Measurements from ENCODE around the gene CTNNA3.
"Not testable (repeated sequence)": the region's sequence is repeated elsewhere in the genome, so short reads cannot be mapped to it uniquely, and the experiment has no call there.

The CTNNA3 gene

DNA sequence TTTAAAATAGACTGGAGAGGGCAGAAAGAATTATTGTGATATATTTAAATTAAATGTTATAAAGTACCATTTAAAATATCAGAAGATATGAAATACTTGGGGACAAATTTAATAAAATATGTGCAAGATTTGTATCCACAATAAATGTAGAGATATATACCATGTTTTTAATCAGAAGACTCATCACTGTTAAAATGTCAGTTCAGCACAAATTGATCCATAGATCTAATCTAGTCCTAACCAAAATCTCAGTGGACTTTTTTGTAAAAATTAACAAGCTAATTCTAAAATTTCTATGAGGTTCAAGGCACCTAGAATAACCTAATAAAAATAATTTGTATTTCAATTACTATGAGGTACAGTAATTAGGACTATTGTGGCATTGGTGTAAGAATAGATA, 96.4 kb downstream of the CTNNA3 start:
- no peak for DNase-seq

GRCh38 chr10:67596641-67597040, 99.4 kb downstream of the CTNNA3 start:
- DNase-seq, result no peak

DNA sequence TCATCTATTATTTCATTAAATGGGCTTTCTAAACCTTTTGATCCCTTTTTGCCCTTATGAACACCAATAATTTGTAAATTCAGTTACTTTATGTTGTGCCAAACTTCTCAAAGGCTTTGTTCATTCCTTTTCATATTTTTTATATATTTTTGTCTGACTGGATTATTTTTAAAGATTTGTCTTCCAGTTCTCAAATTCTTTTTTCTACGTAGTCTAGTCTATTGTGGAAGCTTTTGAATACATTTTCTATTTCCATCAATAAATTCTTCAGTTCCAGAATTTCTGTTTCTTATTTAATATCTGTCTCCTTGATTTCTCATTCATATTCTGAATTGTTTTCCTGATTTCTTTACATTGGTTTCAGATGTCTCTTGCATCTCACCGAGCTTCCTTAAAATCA, 108.2 kb downstream of the CTNNA3 start:
- DNase-seq, result no peak

DNA sequence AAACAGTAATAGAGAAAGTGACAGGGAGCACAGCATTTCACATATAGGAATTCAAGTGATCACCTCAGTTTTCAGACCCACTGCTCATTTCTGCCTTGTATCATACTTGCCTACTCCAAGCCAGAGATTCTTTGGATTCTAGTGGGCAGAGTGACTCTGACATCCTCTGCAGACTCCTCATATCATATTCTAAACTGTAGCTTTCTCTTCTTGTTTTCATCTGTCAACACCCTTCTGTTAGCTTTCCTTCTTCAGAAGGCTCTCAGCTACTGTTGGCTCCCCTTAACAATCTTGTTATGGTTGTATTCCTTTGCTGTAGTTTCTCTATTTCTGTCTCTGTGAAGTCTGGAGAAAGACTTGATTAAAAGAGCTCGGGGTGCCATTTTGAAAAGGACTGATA, 120.5 kb downstream of the CTNNA3 start:
- DNase-seq, result no peak

DNA sequence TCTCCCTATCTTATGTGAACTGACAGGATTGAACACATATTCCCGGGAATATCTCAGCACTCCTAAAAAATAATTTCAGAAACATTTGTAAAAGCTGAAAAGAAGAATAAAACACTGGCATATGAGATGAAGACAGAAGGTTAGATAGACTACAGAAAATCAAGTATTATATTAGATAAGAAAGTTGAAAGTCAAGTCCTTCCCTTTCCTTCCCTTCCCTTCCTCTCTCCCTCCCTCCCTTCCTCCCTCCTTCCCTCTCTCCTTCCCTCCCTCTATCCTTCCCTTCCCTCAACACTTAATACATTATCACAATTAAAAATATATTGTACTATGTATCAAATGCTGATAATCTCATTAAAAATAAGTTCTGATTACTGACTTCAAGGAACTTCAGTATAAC, 122.5 kb downstream of the CTNNA3 start:
- DNase-seq, result no peak

DNA sequence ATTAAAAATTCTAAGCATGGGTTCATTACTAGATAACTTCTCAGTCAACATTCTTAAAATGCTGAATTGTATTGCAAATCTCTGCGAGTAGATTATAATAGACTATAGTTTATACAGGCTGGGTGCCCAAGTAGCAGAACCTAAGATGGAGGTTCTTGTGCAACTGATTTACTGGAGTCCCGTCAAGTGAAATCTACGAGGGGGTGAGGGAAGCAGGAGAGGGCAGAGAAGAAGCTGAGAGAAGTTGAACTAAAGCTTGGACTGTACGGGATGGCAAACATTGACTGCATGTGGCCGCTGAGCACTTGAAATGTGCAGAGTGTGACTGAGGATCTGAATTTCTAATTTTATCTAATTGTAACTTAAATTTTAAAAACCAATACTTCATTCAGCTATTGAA, 124.5 kb downstream of the CTNNA3 start:
- no peak for DNase-seq

GRCh38 chr10:67558311-67558710, 137.7 kb downstream of the CTNNA3 start:
- not testable (repeated sequence) for DNase-seq

- DNase-seq, result no peak
These were observed 142.7 kb downstream of the CTNNA3 start for GRCh38 chr10:67553254-67553653.

DNA sequence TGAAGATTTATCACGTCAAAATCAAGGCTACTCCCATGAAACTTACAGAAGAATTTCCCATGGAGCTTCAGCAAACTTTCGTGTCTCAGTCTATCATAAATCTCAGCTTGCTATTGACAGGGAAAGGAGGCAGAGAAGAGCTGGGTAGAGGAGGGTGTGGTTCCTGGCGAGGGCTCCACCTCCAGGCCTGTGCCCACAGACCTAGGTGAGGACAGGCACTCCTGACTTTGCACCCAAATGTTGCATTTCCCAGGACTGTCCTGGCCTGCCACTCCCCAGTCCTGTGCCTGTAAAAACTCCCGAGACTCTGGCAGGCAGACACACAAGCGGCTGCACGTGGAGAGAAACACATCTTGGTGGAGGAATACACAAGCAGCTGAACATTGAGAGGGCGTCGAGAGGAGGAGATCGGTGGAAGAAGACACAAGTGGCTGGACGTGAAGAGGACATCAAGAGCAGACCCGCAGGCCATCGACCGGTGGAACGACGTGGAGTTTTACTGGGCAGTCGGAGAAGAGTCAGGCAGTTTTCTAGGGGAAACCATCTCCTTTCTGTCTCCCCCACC, 145.1 kb downstream of the CTNNA3 start:
- no peak for DNase-seq

DNA sequence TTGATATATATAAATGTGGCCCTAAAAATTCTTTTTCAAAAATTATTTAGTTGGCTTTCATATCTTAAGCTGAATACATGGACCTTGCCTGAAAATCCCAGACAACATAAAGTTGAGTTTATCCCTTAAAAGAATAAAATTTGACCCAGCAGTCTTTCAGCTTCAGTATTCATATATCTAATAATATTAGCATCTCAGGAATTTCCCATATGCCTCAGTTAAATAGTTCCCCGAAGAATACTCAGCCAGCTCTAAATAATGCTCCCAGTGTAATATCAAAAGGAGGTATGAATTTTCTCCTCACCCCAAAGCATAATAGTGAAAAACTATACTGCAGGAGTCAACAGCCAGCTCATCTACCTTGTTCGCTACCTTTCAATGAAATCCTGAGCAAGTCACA, 145.9 kb downstream of the CTNNA3 start:
- DNase-seq, result no peak

GRCh38 chr10:67549390-67549789, 146.6 kb downstream of the CTNNA3 start:
- DNase-seq, result no peak

GRCh38 chr10:67541411-67541810, 154.6 kb downstream of the CTNNA3 start:
- no peak for DNase-seq

GRCh38 chr10:67539312-67539711, 156.7 kb downstream of the CTNNA3 start:
- DNase-seq, result no peak

DNA sequence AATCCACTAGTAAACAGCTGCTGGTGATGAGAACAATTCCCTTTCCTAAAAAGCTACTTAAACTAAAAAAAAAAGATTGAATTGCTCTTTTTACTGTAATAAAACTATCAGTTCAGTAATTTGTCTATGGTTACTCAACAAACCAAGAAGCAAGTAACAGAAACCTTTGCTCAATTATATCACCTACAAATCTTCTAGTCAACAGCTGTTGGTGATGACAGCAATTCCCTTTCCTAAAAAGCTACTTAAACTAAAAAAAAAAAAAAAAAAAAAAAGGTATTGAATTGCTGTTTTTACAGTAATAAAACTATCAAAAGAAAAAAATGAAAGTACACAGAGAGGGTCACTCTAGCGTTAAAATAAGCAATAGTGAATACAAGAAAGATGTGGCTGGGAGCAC, 158.1 kb downstream of the CTNNA3 start:
- DNase-seq, result no peak

DNA sequence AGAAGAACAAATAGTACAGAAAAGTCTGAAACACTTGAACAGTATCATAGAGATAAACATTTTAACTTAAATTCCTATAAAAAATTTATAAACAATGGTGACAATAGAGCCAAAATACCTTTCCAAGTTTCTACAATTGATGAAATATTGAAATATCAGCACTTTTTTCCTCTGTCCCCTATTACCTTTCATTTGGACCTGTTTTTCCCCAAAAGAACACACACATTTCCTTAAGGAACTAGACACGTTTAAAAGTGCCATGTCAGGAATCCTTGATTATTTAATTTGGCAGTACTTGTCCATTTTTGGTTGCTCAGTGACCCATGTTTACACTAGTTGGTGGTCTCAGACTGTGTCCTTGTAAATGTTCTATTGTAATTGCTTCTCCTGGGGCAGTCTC, 162.6 kb downstream of the CTNNA3 start:
- no peak for DNase-seq

DNA sequence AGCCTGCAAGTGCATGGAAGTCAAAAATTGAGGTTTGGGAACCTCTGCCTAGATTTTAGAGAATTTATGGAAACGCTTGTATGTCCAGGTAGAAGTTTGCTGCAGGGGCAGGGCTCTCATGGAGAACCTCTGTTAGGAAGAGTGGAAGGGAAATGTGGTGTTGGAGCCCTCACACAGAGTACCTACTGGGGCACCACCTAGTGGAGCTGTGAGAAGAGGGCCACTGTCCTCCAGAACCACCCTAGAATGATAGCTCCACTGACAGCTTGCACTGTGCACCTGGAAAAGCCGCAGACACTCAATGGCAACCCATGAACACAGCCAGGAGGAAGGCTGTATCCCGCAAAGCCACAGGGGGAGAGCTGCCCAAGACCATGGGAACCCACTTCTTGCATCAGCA, 165.0 kb downstream of the CTNNA3 start:
- DNase-seq, result not testable (repeated sequence)

- DNase-seq, result no peak
These were observed 168.6 kb downstream of the CTNNA3 start for GRCh38 chr10:67527351-67527750.

DNA sequence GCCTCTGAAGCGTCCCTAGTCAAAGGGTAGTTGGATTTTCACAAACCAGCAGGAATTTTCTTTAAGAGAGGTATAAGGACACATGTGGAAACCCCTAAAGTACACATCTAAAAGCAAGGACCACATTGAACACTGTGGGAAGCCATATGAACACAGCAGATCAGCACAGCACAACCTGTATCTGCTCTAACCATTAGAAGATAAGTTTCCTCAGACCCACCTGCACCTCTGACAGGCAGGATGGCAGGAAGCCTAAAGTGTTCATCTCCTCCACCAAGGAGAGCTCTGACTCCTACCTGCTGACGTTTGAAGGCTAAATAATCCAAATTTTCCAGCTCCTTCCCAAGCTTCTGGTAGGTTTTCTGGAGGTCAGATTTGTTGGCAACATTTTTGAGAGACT, 174.4 kb downstream of the CTNNA3 start:
- no peak for DNase-seq

- DNase-seq, result no peak
These were observed 175.0 kb downstream of the CTNNA3 start for GRCh38 chr10:67520924-67521520.

DNA sequence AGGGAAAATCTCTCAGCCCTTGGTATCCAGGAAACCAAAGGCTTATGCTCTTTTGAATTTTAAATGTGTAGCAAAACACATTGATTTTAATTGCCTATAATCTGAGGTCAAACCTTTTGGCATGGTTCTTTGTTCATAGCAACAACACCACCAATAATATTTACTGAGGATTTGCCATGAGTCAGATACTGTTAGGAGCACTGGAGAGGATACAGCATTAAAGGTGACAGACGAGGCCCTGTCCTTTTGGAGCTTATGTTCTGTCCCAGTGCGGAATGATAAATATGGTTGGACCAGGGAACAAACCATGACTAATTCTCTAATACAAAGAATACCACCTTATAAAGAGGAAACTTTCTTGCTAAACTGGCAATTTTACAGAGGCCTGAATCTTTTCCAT, 176.6 kb downstream of the CTNNA3 start:
- DNase-seq, result no peak

GRCh38 chr10:67518756-67519155, 177.2 kb downstream of the CTNNA3 start:
- DNase-seq, result no peak

DNA sequence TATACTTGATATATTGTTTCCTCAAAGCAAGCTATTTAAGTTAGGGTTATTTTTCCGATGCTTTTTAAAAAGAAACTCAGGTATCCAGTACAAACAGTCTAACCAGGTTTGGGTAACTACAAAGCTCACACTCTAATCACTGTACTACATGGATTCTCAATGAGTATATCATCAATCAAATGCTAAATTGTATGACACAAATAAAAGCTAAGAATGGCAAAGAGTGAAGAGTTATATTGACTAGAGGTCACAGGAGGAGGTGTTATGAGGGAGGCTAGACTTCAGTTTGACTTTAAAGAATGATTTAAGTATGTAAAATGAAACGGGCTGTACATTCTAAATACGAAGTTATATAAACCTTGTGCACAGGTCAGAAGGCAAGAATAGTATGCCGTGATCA, 178.0 kb downstream of the CTNNA3 start:
- no peak for DNase-seq

DNA sequence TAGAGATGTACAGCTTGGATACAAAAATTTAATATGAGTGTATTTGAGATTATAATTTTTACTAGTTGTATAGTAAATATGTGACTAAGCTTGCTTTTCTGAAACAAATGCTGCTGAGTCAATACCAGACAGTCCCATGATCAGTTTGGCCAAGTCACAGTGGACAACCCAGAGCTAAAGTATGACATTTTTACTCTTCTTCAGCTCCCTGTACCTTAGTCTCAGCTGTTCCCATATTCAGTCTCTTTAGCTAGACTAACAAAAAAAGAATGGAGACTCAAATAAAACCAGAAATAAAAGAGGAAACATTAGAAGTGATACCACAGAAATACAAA, 189.3 kb downstream of the CTNNA3 start:
- DNase-seq, result no peak

DNA sequence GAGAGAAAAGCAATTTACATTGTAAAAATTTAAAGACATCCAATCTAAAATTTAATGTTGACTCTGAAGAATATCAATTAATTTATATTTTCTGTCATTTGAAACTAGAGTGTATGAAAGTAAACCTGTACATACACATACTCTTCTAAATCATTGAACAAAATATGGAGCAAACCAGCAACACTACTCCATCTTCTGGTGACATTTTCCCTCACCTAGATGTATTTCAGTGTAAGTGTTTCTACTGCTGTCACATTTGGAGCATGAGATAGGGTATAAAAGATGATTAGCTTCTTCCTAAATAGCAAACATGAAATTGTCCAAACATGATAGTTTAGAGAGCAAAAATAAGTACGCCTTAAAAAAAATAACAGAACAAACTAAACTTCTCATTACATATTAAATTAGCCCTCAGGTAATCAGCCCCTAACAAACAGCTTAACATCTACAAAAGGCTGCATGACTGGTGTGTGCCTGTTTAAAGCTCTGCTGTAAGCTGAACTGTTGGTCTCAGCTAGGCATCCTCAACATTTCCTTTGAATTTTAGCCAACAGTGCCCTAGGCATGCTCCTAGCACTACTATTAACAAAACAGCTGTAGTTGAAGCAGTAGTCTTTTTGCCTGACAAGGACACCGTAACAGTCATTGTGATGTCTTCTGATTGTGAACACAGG, 189.8 kb downstream of the CTNNA3 start:
- DNase-seq, result no peak
